ENCODE results near the gene H6PD. TPM values are rescaled to one million over a fixed set of nuclear protein-coding genes. Genes with fewer than 3 reads are reported as not detected.

Gene H6PD
- total RNA-seq, 1 donor from 2014 or later = 48.4 TPM

DNA sequence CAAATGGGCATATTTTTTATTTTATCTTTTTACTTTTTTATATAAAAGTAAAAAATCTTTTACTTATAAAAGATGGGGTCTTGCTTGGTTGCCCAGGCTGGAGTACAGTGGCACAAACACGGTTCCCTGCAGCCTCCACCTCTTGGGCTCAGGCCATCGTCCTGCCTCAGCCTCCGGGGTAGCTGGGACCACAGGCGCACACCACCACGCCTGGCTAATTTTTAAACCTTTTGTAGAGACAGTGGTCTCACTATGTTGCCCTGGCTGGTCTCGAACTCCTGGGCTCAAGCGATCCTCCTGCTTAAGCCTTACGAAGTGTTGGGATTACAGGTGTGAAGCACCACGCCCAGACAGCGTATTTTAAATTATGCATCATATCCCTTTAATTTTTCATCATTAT lies 986 bp downstream of the H6PD start:
- H3K4me3 Mint-ChIP-seq (ENCODE audit: unreplicated experiment) = peak overlapping the region; percentile 86
- no peaks in the 10 kb centered on the region for H3K9me3 Mint-ChIP-seq (ENCODE audit: unreplicated experiment)
- H3K27ac Mint-ChIP-seq (ENCODE audit: unreplicated experiment) = peak overlapping the region; percentile 85
- no peaks in the 10 kb centered on the region for H3K27me3 Mint-ChIP-seq (ENCODE audit: unreplicated experiment)
- H3K36me3 Mint-ChIP-seq (ENCODE audit: unreplicated experiment) = peaks cover 7% of the 10 kb centered on the region
- no peak for DNase-seq (ENCODE audit: extremely low spot score, unreplicated experiment)
- TF ChIP-seq, protein P1, sequence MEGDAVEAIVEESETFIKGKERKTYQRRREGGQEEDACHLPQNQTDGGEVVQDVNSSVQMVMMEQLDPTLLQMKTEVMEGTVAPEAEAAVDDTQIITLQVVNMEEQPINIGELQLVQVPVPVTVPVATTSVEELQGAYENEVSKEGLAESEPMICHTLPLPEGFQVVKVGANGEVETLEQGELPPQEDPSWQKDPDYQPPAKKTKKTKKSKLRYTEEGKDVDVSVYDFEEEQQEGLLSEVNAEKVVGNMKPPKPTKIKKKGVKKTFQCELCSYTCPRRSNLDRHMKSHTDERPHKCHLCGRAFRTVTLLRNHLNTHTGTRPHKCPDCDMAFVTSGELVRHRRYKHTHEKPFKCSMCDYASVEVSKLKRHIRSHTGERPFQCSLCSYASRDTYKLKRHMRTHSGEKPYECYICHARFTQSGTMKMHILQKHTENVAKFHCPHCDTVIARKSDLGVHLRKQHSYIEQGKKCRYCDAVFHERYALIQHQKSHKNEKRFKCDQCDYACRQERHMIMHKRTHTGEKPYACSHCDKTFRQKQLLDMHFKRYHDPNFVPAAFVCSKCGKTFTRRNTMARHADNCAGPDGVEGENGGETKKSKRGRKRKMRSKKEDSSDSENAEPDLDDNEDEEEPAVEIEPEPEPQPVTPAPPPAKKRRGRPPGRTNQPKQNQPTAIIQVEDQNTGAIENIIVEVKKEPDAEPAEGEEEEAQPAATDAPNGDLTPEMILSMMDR (IDR thresholded peaks at IDR 0.05) = no peak
- peaks cover 39% of the 10 kb centered on the region for H3K4me1 Mint-ChIP-seq (ENCODE audit: unreplicated experiment)

DNA sequence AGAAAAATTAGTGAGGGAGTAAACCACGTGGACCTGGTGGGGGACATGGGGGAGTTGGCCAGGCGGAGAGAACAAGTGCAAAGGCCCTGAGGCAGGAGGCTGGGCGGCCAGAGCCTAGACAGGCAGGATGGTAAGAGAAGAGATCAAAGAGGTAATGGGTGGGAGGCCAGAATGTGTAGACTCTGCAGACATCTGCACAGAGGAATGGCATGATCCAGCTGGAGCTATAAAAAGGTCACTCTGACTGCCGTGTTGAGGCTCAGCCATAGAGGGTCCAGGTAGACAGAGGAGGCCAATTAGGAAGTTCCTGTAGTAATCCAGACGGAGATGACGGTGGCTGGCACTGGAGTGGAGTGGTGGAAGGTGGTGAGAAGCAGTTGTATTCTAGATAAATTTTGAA lies 3.6 kb downstream of the H6PD start:
- Mint-ChIP-seq H3K36me3 (ENCODE audit: unreplicated experiment) (peaks cover 17% of the 10 kb centered on the region), H3K27me3 (ENCODE audit: unreplicated experiment) (no peaks in the 10 kb centered on the region), H3K27ac (ENCODE audit: unreplicated experiment) (no peak overlapping the region), H3K9me3 (ENCODE audit: unreplicated experiment) (no peaks in the 10 kb centered on the region), H3K4me3 (ENCODE audit: unreplicated experiment) (no peak overlapping the region), H3K4me1 (ENCODE audit: unreplicated experiment) (peaks cover 35% of the 10 kb centered on the region)
- TF ChIP-seq, protein P1 (IDR thresholded peaks at IDR 0.05) = no peak
- no peak for DNase-seq (ENCODE audit: extremely low spot score, unreplicated experiment)

- no peak for DNase-seq (ENCODE audit: extremely low spot score, unreplicated experiment)
- H3K4me1 Mint-ChIP-seq (ENCODE audit: unreplicated experiment) = peaks cover 32% of the 10 kb centered on the region
- H3K9me3 Mint-ChIP-seq (ENCODE audit: unreplicated experiment) = no peaks in the 10 kb centered on the region
- H3K4me3 Mint-ChIP-seq (ENCODE audit: unreplicated experiment) = no peak overlapping the region
- no peak overlapping the region for H3K27ac Mint-ChIP-seq (ENCODE audit: unreplicated experiment)
- TF ChIP-seq, protein P1 (IDR thresholded peaks at IDR 0.05) = no peak
- peaks cover 17% of the 10 kb centered on the region for H3K36me3 Mint-ChIP-seq (ENCODE audit: unreplicated experiment)
- H3K27me3 Mint-ChIP-seq (ENCODE audit: unreplicated experiment) = no peaks in the 10 kb centered on the region
Measured at GRCh38 chr1:9238550-9238949, 4.0 kb downstream of the H6PD start.

GRCh38 chr1:9239622-9240401 lies 5.2 kb downstream of the H6PD start:
- H3K9me3 Mint-ChIP-seq (ENCODE audit: unreplicated experiment) = no peaks in the 10 kb centered on the region
- no peaks in the 10 kb centered on the region for H3K27me3 Mint-ChIP-seq (ENCODE audit: unreplicated experiment)
- peak overlapping the region; percentile 39 for H3K27ac Mint-ChIP-seq (ENCODE audit: unreplicated experiment)
- TF ChIP-seq, protein P1 (IDR thresholded peaks at IDR 0.05) = no peak
- no peak overlapping the region for H3K4me3 Mint-ChIP-seq (ENCODE audit: unreplicated experiment)
- peaks cover 27% of the 10 kb centered on the region for H3K4me1 Mint-ChIP-seq (ENCODE audit: unreplicated experiment)
- no peak for DNase-seq (ENCODE audit: extremely low spot score, unreplicated experiment)
- H3K36me3 Mint-ChIP-seq (ENCODE audit: unreplicated experiment) = peaks cover 17% of the 10 kb centered on the region

DNA sequence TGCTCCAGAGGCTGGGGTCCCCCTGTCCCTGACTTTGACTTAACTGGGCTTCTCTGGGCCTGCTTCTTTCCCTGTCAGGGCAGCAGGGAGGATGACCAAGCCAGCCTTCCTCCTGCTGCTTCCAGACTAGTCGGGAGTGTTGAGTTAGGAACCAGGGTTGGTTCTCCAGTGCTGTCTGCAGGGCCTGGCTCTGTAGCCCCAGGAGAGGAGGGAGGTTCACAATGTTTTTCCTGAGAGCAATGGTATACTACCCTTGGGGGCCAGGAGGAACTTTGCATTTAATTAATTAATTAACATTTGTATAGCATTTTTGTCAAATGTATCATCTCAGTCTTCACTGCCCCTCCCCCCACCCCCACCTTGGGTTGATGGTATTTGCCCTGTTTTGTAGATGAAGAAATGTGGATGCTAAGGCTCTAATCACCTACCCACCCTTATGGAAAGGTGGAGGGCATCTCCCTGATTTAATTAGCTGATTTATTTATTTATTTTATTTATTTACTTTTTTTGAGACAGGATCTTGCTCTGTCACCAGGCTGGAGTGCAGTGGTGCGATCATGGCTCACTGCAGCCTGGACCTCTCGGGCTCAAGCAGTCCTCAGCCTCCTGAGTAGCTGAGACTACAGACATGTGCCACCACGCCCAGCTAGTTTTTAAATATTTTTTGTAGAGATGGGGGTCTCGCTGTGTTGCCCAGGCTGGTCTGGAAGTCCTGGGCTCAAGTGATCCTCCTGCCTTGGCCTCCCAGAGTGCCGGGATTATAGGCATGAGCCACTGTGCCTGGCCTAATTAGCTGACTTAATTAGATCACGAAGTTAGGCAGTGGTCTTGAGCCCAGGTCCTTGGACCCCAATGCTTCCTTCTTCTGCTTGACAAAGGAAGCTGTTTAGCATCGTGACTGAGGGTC lies 6.6 kb downstream of the H6PD start:
- Mint-ChIP-seq H3K27ac (ENCODE audit: unreplicated experiment) (no peak overlapping the region), H3K36me3 (ENCODE audit: unreplicated experiment) (peaks cover 22% of the 10 kb centered on the region), H3K4me3 (ENCODE audit: unreplicated experiment) (no peak overlapping the region), H3K27me3 (ENCODE audit: unreplicated experiment) (no peaks in the 10 kb centered on the region), H3K9me3 (ENCODE audit: unreplicated experiment) (no peaks in the 10 kb centered on the region), H3K4me1 (ENCODE audit: unreplicated experiment) (peaks cover 21% of the 10 kb centered on the region)
- TF ChIP-seq, protein P1 (IDR thresholded peaks at IDR 0.05) = no peak
- no peak for DNase-seq (ENCODE audit: extremely low spot score, unreplicated experiment)

Data from osteocyte (in vitro differentiated cells).